GDM1 (cell line): ENCODE data around the gene PRSS36.
A peak's percentile ranks its signal among the peaks of the same experiment; 100 is the strongest.
"Not testable (repeated sequence)": the region's sequence is repeated elsewhere in the genome, so short reads cannot be mapped to it uniquely, and the experiment has no call there.

Experiments
- DNase-seq: peaks from one replicate; lab custom pipeline; 2025; lab: John Stamatoyannopoulos, UW

PRSS36 gene

DNA sequence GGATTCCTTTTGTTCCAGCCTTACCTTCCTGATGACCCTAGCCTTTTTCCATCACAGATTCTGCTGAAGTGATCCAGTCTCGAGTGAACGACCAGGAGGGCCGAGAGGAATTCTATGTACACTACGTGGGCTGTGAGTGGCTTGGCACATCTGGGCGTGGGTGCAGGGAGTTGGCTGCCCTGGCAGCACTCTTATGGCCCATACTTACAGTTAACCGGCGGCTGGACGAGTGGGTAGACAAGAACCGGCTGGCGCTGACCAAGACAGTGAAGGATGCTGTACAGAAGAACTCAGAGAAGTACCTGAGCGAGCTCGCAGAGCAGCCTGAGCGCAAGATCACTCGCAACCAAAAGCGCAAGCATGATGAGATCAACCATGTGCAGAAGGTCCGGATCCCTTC, 29.7 kb downstream of the PRSS36 start:
- DNase-seq: no peak

DNA sequence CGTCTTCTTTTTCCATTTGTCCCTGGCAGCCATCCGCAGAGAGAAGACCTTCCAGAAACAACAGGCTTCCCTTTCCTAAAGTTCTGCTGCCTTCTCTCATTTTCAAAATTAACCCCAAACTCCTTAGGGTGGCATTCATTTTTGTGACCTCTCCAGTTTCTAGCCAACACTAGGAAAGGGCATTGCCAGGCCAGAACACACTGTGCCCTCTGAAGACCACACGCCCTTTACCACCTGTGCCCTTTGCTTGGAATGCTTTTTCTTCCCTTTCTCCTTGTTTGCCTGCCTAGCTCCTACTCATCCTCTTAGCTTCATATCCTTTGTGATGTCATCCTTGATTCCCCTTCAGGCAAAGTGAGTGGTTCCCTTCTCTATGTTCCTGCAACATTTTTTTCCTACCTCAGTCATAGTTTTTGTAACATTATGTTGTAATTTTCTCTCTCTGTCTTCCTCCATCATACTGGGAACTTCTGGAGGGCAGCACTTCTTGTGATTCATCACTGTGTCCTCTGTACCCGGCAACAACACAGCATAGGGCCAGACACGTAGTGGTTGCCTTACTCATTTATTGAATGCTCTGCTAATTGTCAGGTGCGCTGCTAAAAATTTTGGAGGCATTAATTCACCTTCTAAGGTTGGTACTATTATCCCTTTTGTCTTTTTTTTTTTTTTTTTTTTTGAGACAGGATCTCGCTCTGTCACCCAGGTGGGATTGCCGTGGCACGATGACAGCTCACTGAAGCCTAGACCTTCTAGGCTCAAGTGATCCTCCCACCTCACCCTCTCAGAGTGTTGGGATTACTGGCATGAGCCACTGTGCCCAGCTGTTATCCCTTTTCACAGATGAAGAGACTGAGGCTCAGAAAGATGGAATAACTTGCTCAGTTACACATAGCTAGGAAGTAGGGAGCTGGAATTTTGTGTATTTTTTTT, 31.4 kb downstream of the PRSS36 start:
- no peak for DNase-seq

DNA sequence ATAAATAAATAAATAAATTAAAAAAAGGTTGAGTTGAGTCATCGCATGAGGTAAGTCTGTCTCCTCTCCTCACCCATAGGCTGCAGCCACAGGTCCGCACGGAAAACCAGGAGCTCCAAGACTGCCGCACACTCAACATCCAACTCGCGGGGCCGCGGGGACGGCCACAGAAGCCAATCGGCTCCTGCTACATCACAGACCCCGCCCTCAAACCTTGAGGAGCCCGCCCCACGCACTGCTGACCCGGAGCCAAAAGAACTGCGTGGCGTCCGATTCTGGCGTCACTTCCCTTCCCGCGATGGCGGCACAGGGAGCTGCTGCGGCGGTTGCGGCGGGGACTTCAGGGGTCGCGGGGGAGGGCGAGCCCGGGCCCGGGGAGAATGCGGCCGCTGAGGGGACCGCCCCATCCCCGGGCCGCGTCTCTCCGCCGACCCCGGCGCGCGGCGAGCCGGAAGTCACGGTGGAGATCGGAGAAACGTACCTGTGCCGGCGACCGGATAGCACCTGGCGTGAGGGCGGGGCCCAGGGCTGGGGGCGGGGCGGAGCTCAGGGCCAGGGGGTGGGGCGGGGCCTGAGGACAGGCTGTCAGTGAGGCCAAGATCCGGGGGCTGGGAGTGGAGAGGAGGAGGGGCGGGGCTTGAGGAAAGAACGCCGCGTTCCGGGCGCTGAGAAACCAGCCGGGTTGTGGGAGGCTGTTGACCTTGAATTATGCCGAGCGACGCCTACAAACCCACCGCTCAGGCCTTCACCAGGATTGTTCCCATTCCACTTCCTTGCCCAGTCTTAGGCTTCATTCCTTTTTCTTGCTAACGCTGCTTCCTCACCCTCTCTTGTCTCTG, 32.3 kb downstream of the PRSS36 start, which contains the start of gene KAT8:
Gene KAT8, plus strand, starts transcription at position 281 of the 839 bp plus-strand sequence. Its CDS starts 18 bp downstream, at position 299.
- DNase-seq: peak; percentile 96

DNA sequence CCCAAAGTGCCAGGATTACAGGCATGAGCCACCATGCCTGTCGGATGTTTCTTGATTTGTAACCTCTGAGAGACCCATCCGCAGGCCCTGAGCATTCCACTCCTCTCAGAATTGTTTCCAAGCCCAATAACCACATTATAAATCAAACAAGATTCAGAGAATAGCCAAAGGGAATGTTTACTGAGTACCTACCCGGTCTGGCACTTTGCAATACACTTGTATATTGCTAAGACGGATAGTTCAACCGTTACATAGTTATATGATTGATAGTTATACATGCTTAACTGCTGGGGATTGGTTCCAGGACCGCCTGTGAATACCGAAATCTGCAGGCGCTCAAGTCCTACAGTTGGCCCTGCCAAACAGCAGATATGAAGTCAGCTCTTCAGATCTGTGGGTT, 35.4 kb downstream of the PRSS36 start:
- DNase-seq: no peak

DNA sequence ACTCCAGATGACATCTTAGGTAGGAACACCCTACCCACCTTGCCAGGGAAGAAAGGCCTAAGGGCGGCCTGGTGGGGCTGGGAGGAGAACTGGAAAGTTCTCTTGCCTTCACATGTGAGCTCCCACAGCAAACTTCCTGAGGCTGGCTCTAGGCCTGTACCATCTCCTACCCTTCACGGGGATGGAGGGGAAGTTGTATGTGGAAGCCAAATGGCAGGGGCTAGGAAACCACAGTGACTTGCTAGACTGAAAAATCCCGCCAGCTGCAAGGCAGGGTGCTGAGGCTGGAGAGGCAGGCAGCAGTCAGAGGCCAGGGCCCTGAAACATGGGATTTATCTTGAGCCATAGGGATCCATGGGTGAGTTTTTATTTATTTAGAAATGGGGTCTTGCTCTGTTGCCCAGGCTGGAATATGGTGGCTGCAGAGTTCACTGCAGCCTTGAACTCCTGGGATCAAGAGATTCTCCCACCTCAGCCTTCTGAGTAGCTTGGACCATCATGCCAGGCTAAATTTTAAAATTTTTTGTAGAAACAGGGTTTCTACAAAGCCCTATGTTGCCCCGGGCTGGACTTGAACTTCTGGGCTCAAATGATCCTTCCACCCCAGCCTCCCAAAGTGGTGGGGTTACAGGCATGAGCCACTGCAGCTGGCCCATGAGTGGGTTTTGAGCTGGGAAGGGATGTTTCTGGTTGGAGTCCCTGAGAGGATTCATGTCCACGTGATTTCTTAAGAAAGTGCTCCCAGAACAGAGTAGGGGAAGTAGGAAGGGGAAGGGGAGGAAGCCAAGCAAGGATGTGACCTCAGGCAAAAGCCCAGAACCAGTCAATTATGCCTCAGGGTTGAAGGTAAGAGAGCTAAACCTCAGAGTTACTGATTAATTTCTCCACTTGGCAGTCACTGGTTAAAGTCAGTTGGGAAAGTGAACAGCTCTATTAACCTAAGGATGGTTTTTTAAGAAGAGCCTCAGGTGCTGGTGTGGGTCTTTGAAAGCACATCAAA, 36.4 kb downstream of the PRSS36 start:
- peak; percentile 87 for DNase-seq

DNA sequence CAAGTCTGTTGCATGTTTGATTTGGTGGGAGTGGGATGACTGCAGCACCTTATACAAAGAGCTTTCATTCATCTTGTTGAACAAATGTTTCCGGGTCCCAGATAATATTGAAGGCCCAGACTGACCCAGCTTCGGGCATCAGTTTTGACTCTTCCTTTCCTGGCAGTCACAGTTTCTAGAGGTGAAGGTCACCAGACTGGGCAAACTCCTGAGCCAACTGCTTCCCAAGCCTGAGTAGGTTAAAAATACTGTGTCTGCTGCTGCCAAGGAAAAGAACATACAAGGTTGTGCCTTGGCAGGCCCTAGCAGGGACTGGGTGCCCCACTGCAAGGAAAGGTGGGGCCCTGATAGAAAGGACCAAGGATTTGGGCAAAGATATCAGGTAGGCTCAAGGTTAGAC, 37.2 kb downstream of the PRSS36 start:
- no peak for DNase-seq

DNA sequence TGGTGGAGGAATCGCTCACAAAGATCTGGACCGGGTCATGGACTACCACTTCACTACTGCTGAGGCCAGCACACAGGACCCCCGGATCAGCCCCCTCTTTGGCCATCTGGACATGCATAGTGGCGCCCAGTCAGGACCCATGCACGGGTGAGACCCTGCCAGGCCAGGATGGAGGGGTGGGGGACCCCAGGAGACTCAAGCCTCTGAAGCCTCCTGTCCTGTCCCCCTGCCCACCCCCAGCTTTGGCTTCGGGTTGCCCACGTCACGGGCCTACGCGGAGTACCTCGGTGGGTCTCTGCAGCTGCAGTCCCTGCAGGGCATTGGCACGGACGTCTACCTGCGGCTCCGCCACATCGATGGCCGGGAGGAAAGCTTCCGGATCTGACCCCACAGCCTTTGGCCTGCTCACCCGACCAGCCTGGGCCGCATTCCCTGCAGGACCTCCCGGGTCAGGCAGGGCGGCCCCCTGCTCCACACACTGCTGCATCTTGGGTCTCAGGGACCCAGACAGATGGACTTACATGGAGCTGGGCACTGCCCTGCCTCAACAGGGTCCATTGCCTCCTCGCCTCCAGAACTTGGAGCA, 37.9 kb downstream of the PRSS36 start:
- no peak for DNase-seq

DNA sequence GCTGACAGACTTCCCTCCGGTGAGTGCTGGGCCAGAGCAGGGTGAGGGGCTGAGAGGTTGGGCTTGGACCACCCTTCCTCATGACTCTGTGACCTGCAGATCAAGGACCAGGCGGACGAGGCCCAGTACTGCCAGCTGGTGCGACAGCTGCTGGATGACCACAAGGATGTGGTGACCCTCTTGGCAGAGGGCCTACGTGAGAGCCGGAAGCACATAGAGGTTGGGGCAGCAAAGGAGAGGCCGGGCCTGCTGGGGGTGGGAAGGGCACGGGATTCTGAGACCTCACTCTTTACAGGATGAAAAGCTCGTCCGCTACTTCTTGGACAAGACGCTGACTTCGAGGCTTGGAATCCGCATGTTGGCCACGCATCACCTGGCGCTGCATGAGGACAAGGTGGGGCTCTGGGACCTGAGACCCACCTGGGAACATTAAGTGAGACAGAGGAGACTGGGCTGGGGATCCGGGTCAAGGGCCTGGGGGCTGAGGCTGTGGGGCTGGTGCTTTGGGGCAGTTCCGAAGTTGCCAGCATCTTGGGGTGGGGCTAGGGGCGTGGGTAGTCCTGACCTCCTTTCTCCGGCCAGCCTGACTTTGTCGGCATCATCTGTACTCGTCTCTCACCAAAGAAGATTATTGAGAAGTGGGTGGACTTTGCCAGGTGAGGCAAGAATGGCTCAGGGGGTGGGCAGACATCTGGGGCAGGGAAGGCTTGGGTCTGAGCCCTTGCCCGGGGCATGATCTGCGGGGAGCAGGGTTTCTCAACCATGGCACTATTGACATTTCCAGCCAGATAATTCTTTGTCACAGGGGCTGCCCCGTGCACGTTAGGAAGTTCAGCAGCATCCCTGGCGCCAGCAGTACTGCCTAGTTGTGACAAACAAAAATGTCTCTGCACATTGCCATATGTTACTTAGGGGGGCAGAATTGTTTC, 39.5 kb downstream of the PRSS36 start:
- DNase-seq: no peak

DNA sequence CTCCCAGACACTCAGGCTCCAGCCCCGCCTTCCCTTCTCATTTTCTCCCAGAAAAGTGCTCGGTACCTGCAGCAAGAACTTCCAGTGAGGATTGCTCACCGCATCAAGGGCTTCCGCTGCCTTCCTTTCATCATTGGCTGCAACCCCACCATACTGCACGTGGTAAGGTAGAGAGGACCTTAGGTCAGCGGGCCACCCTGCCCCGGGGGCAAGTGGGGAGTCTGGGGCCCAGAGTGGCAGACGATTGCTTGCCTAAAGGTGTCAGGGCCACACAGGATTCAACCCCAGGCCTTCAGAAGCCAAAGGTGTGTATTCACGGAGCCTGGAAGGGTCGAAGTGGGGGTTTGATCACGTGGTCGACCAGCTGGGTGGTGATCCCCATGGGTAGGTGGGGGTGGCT, 40.2 kb downstream of the PRSS36 start:
- DNase-seq: no peak

DNA sequence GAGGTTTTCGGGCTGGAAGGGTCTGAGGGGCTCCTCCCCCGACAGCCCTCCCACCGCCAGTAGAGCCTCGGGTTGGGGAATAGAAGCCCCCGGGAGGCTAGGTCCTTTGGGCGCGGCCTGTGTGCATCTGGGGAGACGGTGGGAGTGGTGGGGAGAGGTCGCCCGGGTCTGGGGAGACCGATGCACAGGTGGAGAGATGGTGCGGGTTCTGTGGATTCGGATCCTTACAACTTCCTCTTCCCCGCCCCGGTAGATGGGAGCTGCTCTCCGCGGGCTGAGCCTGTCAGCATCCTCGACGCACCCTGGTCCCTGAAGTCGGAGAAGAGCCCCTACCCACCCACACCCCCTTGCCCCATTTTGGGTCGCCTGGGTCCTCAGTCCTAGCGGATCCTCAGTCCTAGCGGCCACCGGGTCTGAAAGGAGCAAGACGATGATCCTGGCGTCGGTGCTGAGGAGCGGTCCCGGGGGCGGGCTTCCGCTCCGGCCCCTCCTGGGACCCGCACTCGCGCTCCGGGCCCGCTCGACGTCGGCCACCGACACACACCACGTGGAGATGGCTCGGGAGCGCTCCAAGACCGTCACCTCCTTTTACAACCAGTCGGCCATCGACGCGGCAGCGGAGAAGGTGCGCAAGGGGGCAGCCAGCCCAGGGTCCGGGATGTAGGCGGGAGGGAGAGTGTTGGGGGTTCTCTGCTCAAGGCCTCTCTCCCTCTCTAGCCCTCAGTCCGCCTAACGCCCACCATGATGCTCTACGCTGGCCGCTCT, 40.9 kb downstream of the PRSS36 start:
- no peak for DNase-seq

DNA sequence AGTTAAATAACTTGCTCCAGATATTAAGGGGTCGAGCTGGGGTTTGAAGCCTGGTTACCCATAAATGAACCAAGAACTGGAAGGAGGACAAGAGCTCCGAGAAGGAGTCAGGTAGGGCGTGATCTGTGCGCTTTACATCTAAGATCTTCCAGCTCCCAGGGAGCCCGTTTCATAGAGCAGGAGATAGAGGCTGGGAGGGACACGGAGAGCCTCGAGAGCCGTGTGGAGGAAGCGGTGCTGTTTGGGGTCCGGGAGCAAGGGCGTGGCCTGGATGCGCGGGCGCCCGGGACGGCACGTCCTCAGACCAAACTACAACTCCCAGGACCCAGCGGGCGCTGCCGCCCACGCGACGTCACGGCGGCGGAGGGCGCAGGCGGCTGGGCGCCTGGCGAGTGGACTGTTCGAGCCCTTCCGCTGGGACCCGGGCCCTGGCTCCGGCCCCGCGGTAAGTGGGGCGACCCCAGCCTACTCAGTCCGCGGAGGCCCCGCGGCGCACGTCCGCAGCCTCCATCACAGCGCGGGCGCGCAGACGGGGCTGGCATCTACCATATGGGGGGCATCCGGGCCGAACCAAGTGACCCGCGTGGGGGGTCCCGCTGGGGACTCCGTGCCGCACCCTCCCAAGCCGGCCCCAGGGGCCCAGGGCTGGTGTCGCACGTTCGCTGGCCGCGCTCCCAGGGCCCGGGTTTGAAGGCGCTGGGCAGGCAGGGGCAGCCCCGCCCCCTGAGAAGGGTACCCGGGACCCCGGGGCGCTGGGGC, 41.7 kb downstream of the PRSS36 start, which contains the start of gene BCKDK:
Gene BCKDK, plus strand, starts transcription at position 352 of the 759 bp plus-strand sequence. CDS start 838 bp downstream, outside the sequence.
- DNase-seq: peak; percentile 73

DNA sequence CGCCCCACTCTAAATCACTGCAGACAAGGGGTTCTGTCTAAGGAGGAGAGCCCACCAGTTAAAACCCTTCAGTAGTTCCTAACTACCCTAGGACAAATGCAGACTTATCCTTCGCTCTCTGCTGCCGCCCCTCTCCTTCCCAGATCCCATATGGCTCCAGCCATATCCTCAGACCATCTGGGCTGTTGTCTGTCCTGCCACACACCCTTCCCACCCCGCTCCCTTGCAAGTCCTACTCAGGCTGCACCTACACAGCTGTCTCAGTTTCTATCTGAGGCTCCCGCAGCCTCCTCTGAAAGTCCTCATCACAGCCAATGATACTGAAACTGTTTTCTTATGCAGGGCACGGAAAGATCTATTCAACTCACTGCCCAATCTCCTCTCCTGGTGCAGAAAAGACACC, 42.4 kb downstream of the PRSS36 start:
- DNase-seq: no peak

DNA sequence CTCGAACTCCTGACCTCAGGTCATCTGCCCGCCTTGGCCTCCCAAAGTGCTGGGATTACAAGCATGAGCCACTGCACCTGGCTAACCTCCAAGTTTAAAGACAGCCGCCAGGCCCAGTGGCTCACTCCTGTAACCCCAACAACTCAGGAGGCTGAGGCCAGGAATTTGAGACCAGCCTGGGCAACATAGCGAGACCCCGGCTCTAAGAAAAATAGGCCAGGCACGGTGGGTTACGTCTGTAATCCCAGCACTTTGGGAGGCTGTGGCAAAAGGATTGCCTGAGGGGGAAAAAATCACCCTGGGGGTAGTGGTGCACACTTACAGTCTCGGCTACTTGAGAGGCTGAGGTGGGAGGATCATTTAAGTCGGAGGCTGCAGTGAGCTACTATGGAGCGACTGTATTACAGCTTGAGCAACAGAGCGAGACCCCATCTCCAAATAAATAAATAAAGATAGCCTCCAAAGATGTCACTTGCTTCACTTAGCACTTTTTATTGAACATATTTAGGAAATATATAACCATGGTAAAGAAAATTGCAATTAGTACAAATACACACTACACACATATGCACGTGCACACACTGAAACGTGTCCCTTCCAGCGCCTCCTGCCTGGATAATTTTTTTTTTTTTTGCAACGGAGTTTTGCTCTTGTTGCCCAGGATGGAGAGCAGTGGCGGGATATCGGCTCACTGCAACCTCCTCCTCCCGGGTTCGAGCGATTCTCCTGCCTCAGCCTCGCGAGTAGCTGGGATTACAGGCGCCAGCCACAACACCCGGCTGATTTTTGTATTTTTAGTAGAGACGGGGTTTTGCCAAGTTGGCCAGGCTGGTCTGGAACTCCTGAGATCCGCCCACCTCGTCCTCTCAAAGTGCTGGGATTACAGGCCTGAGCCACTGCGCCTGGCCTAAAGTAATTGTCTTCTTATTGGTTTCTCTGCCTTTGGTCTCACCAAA, 43.1 kb downstream of the PRSS36 start:
- DNase-seq: no peak

DNA sequence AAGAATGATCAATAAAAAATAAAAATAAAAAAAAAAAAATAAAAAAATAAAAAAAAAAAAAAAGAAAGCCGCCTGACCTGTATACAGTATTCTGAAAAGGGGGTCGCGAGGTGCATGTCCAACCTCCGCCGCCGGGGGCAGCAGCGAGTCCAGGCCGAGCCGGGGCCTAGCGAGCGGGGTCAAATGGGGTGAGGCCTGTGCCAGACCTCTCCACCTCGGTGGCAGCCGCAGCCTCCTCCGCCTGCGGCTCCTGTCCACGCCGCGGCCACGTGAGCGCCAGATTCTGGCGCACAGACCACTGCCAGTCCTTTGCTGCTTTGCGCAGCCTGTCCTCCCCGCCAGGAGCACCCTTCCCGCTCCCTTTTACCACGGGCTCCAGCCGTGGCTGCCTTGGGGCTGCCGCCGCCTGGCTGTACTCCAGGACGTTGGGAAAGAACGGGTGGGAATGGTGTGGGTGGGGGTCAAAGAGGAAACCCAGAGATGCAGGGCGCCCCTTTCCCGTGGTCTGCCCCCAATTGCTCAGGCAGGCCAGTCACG, 44.1 kb downstream of the PRSS36 start:
- peak; percentile 75 for DNase-seq

DNA sequence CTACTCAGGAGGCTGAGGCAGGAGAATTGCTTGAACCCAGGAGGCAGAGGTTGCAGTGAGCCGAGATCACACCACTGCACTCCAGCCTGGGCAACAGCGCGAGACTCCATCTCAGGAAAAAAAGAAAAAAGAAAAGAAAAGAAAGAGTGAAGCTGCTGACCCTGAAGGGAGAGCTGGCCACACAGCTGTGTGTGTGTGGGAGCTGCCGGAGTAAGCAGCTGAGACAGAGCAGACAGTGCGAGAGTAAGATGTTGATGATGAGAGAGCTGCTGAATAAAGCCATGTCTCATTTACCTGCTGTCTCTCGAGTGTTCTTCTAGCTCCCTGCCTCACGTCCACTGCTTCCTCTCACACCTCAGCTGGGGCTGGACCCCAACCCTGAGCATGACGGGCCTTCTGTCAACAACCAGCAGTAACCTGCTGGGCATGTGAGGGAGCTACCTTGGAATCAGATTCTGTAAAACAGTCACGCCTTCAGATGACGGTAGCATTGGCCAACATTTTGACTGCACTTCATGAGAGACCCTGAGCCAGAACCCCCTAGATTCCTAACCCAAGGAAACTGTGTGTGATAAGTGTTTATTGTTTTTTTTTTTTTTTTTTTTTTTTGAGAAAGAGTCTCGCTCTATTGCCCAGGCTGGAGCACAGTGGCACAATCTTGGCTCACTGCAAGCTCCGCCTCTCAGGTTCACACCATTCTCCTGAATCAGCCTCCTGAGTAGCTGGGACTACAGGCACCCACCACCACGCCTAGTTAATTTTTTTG, 48.8 kb downstream of the PRSS36 start:
- not testable (repeated sequence) for DNase-seq
